DOHH2 (cell line): ENCODE measurements around the gene HBE1.

Experiments
- EZH2phosphoT487 ChIP-seq: fragments of 200-600 bp; sonication (generic); IDR thresholded peaks from 2 replicates; pipeline ENCODE4 v1.6.1; 2017; ENCODE audit warnings: borderline replicate concordance, mild to moderate bottlenecking, antibody characterized with exemption, low read length, moderate library complexity, mixed read lengths
- TF ChIP-seq, protein P1 (sequence below): fragments of 200-600 bp; sonication (generic); IDR thresholded peaks from one replicate; pipeline ENCODE4 v1.5.1; 2014; ENCODE audit warnings: antibody characterized with exemption, mild to moderate bottlenecking, low read depth, low read length; ENCODE audit not compliant: poor library complexity, severe bottlenecking

DNA sequence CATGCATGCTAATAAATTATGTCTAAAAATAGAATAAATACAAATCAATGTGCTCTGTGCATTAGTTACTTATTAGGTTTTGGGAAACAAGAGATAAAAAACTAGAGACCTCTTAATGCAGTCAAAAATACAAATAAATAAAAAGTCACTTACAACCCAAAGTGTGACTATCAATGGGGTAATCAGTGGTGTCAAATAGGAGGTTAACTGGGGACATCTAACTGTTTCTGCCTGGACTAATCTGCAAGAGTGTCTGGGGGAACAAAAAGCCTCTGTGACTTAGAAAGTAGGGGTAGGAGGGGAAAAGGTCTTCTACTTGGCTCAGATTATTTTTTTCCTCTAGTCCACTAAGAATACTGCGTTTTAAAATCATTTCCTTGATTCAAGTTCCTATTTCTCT lies 42.1 kb downstream of the HBE1 start:
- TF ChIP-seq, protein P1, sequence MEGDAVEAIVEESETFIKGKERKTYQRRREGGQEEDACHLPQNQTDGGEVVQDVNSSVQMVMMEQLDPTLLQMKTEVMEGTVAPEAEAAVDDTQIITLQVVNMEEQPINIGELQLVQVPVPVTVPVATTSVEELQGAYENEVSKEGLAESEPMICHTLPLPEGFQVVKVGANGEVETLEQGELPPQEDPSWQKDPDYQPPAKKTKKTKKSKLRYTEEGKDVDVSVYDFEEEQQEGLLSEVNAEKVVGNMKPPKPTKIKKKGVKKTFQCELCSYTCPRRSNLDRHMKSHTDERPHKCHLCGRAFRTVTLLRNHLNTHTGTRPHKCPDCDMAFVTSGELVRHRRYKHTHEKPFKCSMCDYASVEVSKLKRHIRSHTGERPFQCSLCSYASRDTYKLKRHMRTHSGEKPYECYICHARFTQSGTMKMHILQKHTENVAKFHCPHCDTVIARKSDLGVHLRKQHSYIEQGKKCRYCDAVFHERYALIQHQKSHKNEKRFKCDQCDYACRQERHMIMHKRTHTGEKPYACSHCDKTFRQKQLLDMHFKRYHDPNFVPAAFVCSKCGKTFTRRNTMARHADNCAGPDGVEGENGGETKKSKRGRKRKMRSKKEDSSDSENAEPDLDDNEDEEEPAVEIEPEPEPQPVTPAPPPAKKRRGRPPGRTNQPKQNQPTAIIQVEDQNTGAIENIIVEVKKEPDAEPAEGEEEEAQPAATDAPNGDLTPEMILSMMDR, result no peak
- TF ChIP-seq EZH2phosphoT487, result no peak
